H1 (cell line): ENCODE results near the gene FBXO11. TPM values are rescaled to one million over a fixed set of nuclear protein-coding genes. Genes with fewer than 3 reads are reported as not detected.

Experiments
- RNF2 ChIP-seq: fragments of 200-900, 300-1000 bp; sonication (generic); IDR thresholded peaks from 2 replicates; pipeline ENCODE4 v1.7.1; 2016; ENCODE audit warnings: borderline replicate concordance, low read depth, mild to moderate bottlenecking, antibody characterized with exemption, low read length; ENCODE audit not compliant: poor library complexity, severe bottlenecking; ENCODE audit errors: missing control alignments
- polyA plus RNA-seq, 7 experiments: library from polyadenylated mRNA; depleted of rRNA in 3 of 7; stranded (reverse) in 5 of 7; unstranded in 2 of 7; fragments of >200 nt in 5 of 7; fragments of 200-250 nt in 2 of 7; gene quantifications; 1 replicate in 5 of 7; 2 replicates in 1 of 7; 4 replicates in 1 of 7; pipeline versions ENCODE4 v1.2.1 to v1.2.3, GENCODE V29; 2011 to 2013; ENCODE audit warnings: missing spikeins in 2 of 7, mixed read lengths in 2 of 7
- total RNA-seq: library from RNA; stranded (reverse); fragmentation: NEBNext Ultra II Directional; extraction: Animal tissue kit (Norgen Biotek cat#: 25700); gene quantifications from 2 replicates; pipeline ENCODE4 v1.2.1, GENCODE V29; 2021
- TF ChIP-seq, protein P1 (sequence below), 3 experiments: IDR thresholded peaks; 1 replicate in 2 of 3; 2 replicates in 1 of 3; pipeline versions ENCODE4 v1.5.1 to v1.6.1; 2011; ENCODE audit warnings: low read length in 3 of 3, mild to moderate bottlenecking in 3 of 3, inconsistent platforms in 2 of 3, low read depth in 1 of 3, moderate library complexity in 1 of 3; ENCODE audit not compliant: insufficient read depth in 1 of 3; ENCODE audit errors: control extremely low read depth in 1 of 3

The FBXO11 gene
- total and polyA plus RNA-seq, 2 of the 8 experiments (the other 6 are each of a cell fraction or from before 2014, with no cell fraction given) = 21.7 to 57.3 TPM

GRCh38 chr2:47888581-47889280 lies 17.6 kb downstream of the FBXO11 start (continued):
- TF ChIP-seq, protein P1, sequence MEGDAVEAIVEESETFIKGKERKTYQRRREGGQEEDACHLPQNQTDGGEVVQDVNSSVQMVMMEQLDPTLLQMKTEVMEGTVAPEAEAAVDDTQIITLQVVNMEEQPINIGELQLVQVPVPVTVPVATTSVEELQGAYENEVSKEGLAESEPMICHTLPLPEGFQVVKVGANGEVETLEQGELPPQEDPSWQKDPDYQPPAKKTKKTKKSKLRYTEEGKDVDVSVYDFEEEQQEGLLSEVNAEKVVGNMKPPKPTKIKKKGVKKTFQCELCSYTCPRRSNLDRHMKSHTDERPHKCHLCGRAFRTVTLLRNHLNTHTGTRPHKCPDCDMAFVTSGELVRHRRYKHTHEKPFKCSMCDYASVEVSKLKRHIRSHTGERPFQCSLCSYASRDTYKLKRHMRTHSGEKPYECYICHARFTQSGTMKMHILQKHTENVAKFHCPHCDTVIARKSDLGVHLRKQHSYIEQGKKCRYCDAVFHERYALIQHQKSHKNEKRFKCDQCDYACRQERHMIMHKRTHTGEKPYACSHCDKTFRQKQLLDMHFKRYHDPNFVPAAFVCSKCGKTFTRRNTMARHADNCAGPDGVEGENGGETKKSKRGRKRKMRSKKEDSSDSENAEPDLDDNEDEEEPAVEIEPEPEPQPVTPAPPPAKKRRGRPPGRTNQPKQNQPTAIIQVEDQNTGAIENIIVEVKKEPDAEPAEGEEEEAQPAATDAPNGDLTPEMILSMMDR (IDR thresholded peaks at IDR 0.05; ENCODE audit: control extremely low read depth in 1 of 3, insufficient read depth in 1 of 3, low read depth in 1 of 3, low read length in 3 of 3) = no peak
- no peak for TF ChIP-seq RNF2
